PC-3 (cell line): ENCODE measurements around the gene CPZ.

ENCODE experiments used
- CTCF ChIP-seq: fragments of 300-600 bp; sonication (generic); conservative IDR thresholded peaks from 2 replicates; pipeline ENCODE4 v1.5.1; 2017; ENCODE audit warnings: antibody characterized with exemption, low read depth, mild to moderate bottlenecking, low read length
- EZH2phosphoT487 ChIP-seq: fragments of 300-600 bp; sonication (generic); IDR thresholded peaks from 2 replicates; pipeline ENCODE4 v1.6.1; 2018; ENCODE audit warnings: mild to moderate bottlenecking, antibody characterized with exemption, low read length, borderline replicate concordance

- TF ChIP-seq EZH2phosphoT487 (no peak), CTCF (no peak)
These were observed 20.1 kb downstream of the CPZ start for GRCh38 chr4:8612646-8613045.
